Body of pancreas (tissue), 4 donors: ENCODE measurements around the gene MLPH. TPM values are rescaled to one million over a fixed set of nuclear protein-coding genes. Genes with fewer than 3 reads are reported as not detected.

ENCODE experiments used
- ATAC-seq: fragments of 150-250 bp; one replicate; pipeline ENCODE4 v1.9.1; 2016
- DNase-seq, 4 donors: peaks; one replicate each; pipeline ENCODE4 v3.0.0-alpha.2; 2019
- H3K27ac ChIP-seq, 4 donors: fragments of 200-600 bp; sonication (generic); 1 replicate in 3 of 4; 2 replicates in 1 of 4; pipeline versions ENCODE4 v1.5.1 to v1.6.1; 2016 to 2019; ENCODE audit warnings: mild to moderate bottlenecking in 1 of 4, mixed read lengths in 1 of 4, moderate library complexity in 1 of 4
- H3K27me3 ChIP-seq, 2 donors: fragments of 200-600 bp; sonication (generic); one replicate each; pipeline ENCODE4 v1.6.0; 2016; ENCODE audit warnings: mild to moderate bottlenecking in 1 of 2
- H3K36me3 ChIP-seq, 2 donors: fragments of 200-600 bp; sonication (generic); replicated peaks in 1 of 2; 2 replicates each; pipeline ENCODE4 v1.5.1; 2016; ENCODE audit warnings: low read depth in 2 of 2; ENCODE audit not compliant: insufficient read depth in 1 of 2
- H3K4me1 ChIP-seq: fragments of 200-600 bp; sonication (generic); one replicate; pipeline ENCODE4 v1.6.0; 2016
- H3K4me3 ChIP-seq, 2 donors: fragments of 200-600 bp; sonication (generic); 1 replicate in 1 of 2; 2 replicates in 1 of 2; pipeline ENCODE4 v1.5.1; 2016 to 2019
- H3K9me3 ChIP-seq, 3 donors: fragments of 200-600 bp; sonication (generic); 1 replicate in 2 of 3; 2 replicates in 1 of 3; pipeline ENCODE4 v1.5.1; 2016
- POLR2A ChIP-seq, 3 donors: fragments of 450-650 bp; IDR thresholded peaks; one replicate each; pipeline ENCODE4 v1.6.1; 2016; ENCODE audit warnings: antibody characterized with exemption in 3 of 3, mild to moderate bottlenecking in 2 of 3
- WGBS, 2 donors: methylation state at CpG; one replicate each; pipeline ENCODE4 v1.1.5; 2017; 5-methylcytosine and 5-hydroxymethylcytosine counted together
- intact Hi-C: fragments of 100-400 bp; cut with DNase I; formaldehyde crosslinking; loops from one replicate; pipeline ENCODE4 v1.15.1; 2023
- microRNA-seq, 2 donors: library from miRNA; unstranded; fragments of <30 nt; microRNA quantifications; one replicate each; pipeline ENCODE4, GENCODE V29; 2016; ENCODE audit warnings: borderline number of aligned reads in 2 of 2, borderline replicate concordance in 2 of 2
- small RNA-seq: library from RNA; depleted of rRNA; stranded (forward); fragments of <200 nt; gene quantifications from one replicate; pipeline ENCODE3, GENCODE V24; 2016
- total RNA-seq, 2 donors: library from RNA; depleted of rRNA; stranded (reverse); fragments of >200 nt; gene quantifications; one replicate each; pipeline ENCODE4 v1.1.0, GENCODE V29; 2016
- TF ChIP-seq, protein P1 (sequence below), 7 experiments: fragments of 450-650 bp in 4 of 7; fragments of 200-600 bp in 3 of 7; sonication (generic) in 3 of 7; IDR thresholded peaks; one replicate each; pipeline ENCODE4 v1.5.1; 2016 to 2019; ENCODE audit warnings: antibody characterized with exemption in 7 of 7

MLPH gene
- total RNA-seq, 2 donors from 2014 or later, result 30.3 to 64.3 TPM

DNA sequence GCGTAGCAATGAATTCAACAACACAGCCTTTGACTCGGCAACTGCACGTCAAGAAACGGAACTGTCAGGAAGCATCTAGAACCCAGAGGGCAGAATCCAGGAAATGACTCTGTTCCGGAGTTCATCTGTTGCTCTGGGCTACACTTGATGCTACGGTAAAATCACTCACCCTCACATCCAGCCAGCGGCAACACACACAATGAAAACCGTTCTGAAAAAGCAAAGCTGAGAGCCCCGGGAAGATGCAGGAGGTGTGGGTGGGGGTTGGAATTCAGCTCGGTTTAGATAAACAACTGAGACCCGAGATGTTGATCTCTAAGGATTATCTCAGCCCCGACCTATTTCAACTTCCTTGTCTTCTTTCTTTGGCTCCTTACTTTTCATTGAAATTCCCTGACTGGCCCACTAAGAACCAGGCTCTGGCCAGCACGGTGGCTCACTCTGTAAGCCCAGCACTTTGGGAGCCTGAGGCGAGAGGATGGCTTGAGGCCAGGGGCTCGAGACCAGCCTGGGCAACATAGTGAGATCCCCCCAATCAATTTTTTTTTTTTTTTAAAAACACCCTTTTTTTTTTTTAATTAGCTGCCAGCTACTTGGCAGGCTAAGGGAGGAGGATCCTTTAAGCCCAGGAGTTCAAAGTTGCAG, 116.8 kb downstream of the MLPH start:
- WGBS, 2 donors, result 51 to 68% methylated on average over 15 of the region's 15 CpGs
- Histone ChIP-seq H3K36me3 (no peaks in the 10 kb centered on the region), H3K4me1 (no peaks in the 10 kb centered on the region), H3K9me3 (no peaks in the 10 kb centered on the region), H3K27ac (peak overlapping the region in 1 of 4 donors; percentile 26), H3K4me3 (no peak overlapping the region), H3K27me3 (no peaks in the 10 kb centered on the region)
- TF ChIP-seq, protein P1, sequence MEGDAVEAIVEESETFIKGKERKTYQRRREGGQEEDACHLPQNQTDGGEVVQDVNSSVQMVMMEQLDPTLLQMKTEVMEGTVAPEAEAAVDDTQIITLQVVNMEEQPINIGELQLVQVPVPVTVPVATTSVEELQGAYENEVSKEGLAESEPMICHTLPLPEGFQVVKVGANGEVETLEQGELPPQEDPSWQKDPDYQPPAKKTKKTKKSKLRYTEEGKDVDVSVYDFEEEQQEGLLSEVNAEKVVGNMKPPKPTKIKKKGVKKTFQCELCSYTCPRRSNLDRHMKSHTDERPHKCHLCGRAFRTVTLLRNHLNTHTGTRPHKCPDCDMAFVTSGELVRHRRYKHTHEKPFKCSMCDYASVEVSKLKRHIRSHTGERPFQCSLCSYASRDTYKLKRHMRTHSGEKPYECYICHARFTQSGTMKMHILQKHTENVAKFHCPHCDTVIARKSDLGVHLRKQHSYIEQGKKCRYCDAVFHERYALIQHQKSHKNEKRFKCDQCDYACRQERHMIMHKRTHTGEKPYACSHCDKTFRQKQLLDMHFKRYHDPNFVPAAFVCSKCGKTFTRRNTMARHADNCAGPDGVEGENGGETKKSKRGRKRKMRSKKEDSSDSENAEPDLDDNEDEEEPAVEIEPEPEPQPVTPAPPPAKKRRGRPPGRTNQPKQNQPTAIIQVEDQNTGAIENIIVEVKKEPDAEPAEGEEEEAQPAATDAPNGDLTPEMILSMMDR (IDR thresholded peaks at IDR 0.05), result no peak
- peak in 1 of 3 donors; percentile 26 for TF ChIP-seq POLR2A (IDR thresholded peaks at IDR 0.05)
- DNase-seq (peak in 2 of 4 donors; percentile 27 to 47), ATAC-seq (peak; percentile 29)
- intact Hi-C loops, result no loop called here

DNA sequence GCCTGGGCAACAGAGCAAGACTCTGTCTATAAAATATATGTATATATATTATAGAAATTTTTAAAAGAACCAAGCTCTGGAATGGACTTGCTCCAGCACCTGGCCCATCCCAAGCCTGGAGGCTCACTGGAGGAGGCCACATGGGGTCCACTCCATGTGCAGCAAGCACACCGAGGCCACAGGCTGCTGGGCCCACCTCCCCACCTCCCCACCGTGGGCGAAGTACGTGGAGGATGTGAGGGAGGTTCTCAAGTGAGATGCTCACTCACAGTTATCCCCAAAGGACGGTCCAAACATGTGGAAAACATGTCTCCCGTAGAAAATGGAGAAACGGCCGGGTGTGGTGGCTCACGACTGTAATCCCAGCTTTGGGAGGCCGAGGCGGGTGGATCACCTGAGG, 117.3 kb downstream of the MLPH start:
- no peak overlapping the region for H3K27ac ChIP-seq
- no peak overlapping the region for H3K4me3 ChIP-seq
- intact Hi-C loops, result no loop called here
- H3K27me3 ChIP-seq, result no peaks in the 10 kb centered on the region
- 75 to 84% methylated on average over 11 of the region's 11 CpGs for WGBS, 2 donors
- TF ChIP-seq POLR2A (IDR thresholded peaks at IDR 0.05), result no peak
- TF ChIP-seq, protein P1 (IDR thresholded peaks at IDR 0.05), result no peak
- no peaks in the 10 kb centered on the region for H3K4me1 ChIP-seq
- no peaks in the 10 kb centered on the region for H3K36me3 ChIP-seq
- ATAC-seq (no peak), DNase-seq (no peak)
- no peaks in the 10 kb centered on the region for H3K9me3 ChIP-seq

Small RNA genes lying within 50 kb of the gene (microRNA-seq; reads per million reads assigned to microRNA genes)
- 0 reads per million in 2 donors for gene MIR6811

Small RNA genes lying within 50 kb of the gene (small RNA-seq; reads per million reads assigned to genes)
- gene MIR6811 (not detected), gene RNU6-1140P (not detected)

Other genes starting within 250 kb of the MLPH start
- 100 to 1,000 TPM in 1 of 2 donors, 10 to 100 TPM in 1; 46.4 to 121 TPM for gene COL6A3, start 73.1 kb upstream of the MLPH start, total RNA-seq
- gene PRLH, start 79.3 kb downstream of the MLPH start, total RNA-seq, result not detected
- gene RAB17, start 103.5 kb downstream of the MLPH start, total RNA-seq, result 10 to 100 TPM; 35.3 to 38.9 TPM
- gene LRRFIP1, start 140.3 kb downstream of the MLPH start, total RNA-seq, result 10 to 100 TPM; 49.8 to 57.1 TPM